Hepatocyte (in vitro differentiated cells): ENCODE data around the gene ANGPTL7.

Experiments used
- EZH2 ChIP-seq: fragments of 200-600 bp; sonication (generic); IDR thresholded peaks from 2 replicates; pipeline ENCODE4 v1.6.1; 2016; ENCODE audit warnings: antibody characterized with exemption, mild to moderate bottlenecking, borderline replicate concordance
- TF ChIP-seq, protein P1 (sequence below): fragments of 200-600 bp; sonication (generic); IDR thresholded peaks from 2 replicates; pipeline ENCODE4 v1.5.1; 2016; ENCODE audit warnings: antibody characterized with exemption, mild to moderate bottlenecking; ENCODE audit not compliant: poor library complexity

DNA sequence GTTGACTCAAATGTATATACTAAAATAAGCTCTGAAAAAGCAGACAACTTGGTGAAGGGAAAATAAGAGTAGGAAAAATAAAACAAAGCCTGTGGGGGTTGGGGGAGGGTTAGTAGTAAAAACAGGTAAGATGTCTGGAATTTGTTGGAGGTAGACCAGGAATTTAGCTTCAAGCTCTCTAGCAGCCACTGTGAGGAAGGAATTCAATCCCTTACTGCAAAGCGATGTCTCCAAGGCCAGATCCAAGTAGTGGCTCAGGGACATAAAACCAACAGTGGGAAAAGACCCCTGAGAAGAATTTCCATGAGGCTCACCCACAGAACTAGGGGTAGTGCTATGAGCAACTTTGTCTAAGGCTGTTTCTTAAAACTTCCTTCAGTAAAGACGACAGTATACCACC lies 7.8 kb downstream of the ANGPTL7 start:
- TF ChIP-seq EZH2: no peak
- TF ChIP-seq, protein P1, sequence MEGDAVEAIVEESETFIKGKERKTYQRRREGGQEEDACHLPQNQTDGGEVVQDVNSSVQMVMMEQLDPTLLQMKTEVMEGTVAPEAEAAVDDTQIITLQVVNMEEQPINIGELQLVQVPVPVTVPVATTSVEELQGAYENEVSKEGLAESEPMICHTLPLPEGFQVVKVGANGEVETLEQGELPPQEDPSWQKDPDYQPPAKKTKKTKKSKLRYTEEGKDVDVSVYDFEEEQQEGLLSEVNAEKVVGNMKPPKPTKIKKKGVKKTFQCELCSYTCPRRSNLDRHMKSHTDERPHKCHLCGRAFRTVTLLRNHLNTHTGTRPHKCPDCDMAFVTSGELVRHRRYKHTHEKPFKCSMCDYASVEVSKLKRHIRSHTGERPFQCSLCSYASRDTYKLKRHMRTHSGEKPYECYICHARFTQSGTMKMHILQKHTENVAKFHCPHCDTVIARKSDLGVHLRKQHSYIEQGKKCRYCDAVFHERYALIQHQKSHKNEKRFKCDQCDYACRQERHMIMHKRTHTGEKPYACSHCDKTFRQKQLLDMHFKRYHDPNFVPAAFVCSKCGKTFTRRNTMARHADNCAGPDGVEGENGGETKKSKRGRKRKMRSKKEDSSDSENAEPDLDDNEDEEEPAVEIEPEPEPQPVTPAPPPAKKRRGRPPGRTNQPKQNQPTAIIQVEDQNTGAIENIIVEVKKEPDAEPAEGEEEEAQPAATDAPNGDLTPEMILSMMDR: no peak
